SH-SY5Y (cell line): ENCODE data around the gene UBE3D.

ENCODE experiments used
- GATA2 ChIP-seq: IDR thresholded peaks from 2 replicates; pipeline ENCODE4 v1.6.1; 2011; ENCODE audit warnings: mild to moderate bottlenecking, low read depth, low read length
- GATA3 ChIP-seq: IDR thresholded peaks from 2 replicates; pipeline ENCODE4 v1.6.1; 2011; ENCODE audit warnings: low read depth, mild to moderate bottlenecking, low read length, moderate library complexity

Gene UBE3D

GRCh38 chr6:82889143-82889542, 176.5 kb downstream of the UBE3D start:
- TF ChIP-seq GATA2 (no peak), GATA3 (no peak)

- TF ChIP-seq GATA3 (no peak), GATA2 (no peak)
Observed at GRCh38 chr6:82882363-82883023, 183.1 kb downstream of the UBE3D start.

- TF ChIP-seq GATA3 = no peak
- TF ChIP-seq GATA2 = no peak
Observed at GRCh38 chr6:82881519-82881918, 184.1 kb downstream of the UBE3D start.

GRCh38 chr6:82878812-82879211, 186.8 kb downstream of the UBE3D start:
- TF ChIP-seq GATA3 (no peak), GATA2 (no peak)

- TF ChIP-seq GATA2 (peak; percentile 51; the same call in 1 of the 2 replicates), GATA3 (no peak)
Observed at GRCh38 chr6:82877213-82878195, 188.1 kb downstream of the UBE3D start.

GRCh38 chr6:82875573-82876185, 190.0 kb downstream of the UBE3D start:
- TF ChIP-seq GATA3 (no peak), GATA2 (no peak)

GRCh38 chr6:82874867-82875266, 190.8 kb downstream of the UBE3D start:
- TF ChIP-seq GATA3 = no peak
- TF ChIP-seq GATA2 = no peak

- no peak for TF ChIP-seq GATA3
- no peak for TF ChIP-seq GATA2
Observed at GRCh38 chr6:82872185-82872584, 193.5 kb downstream of the UBE3D start.

- no peak for TF ChIP-seq GATA3
- TF ChIP-seq GATA2 = no peak
Observed at GRCh38 chr6:82870582-82871172, 195.0 kb downstream of the UBE3D start.

- TF ChIP-seq GATA3 (no peak), GATA2 (no peak)
Observed at GRCh38 chr6:82869493-82869892, 196.1 kb downstream of the UBE3D start.

- TF ChIP-seq GATA2 (no peak), GATA3 (no peak)
Observed at GRCh38 chr6:82867946-82868345, 197.7 kb downstream of the UBE3D start.

- TF ChIP-seq GATA3 (no peak), GATA2 (no peak)
Observed at GRCh38 chr6:82866446-82866845, 199.2 kb downstream of the UBE3D start.

- TF ChIP-seq GATA3 (no peak), GATA2 (no peak)
Observed at GRCh38 chr6:82865461-82865860, 200.2 kb downstream of the UBE3D start.

- no peak for TF ChIP-seq GATA3
- no peak for TF ChIP-seq GATA2
Observed at GRCh38 chr6:82863781-82864180, 201.9 kb downstream of the UBE3D start.
